GM23338 (cell line): ENCODE results near the gene PRKAR1B. TPM values are rescaled to one million over a fixed set of nuclear protein-coding genes. Genes with fewer than 3 reads are reported as not detected.

Source experiments
- ATAC-seq: fragments of 200-7000 bp; cut with Tn5 transposase; 3 replicates; pipeline ENCODE4 v1.9.1; 2020
- DNase-seq: peaks from one replicate; pipeline ENCODE4 v3.0.0-alpha.2; 2015; ENCODE audit warnings: low spot score
- H2AFZ ChIP-seq: fragments of 200-600 bp; sonication (generic); 2 replicates; pipeline ENCODE4 v1.8.0; 2016; ENCODE audit warnings: antibody characterized with exemption, mild to moderate bottlenecking, moderate library complexity
- H3F3A ChIP-seq: fragments of 200-600 bp; sonication (generic); replicated peaks from 2 replicates; pipeline ENCODE4 v1.8.0; 2017; ENCODE audit warnings: antibody characterized with exemption, mixed run types, low read depth
- H3K27ac ChIP-seq: fragments of 200-600 bp; sonication (generic); 2 replicates; pipeline ENCODE4 v1.6.1; 2016; ENCODE audit warnings: low read depth
- H3K27me3 ChIP-seq: fragments of 200-600 bp; sonication (generic); 2 replicates; pipeline ENCODE4 v1.8.0; 2016; ENCODE audit warnings: mild to moderate bottlenecking, mixed run types, moderate library complexity; ENCODE audit not compliant: insufficient read depth
- H3K36me3 ChIP-seq: fragments of 200-600 bp; sonication (generic); 2 replicates; pipeline ENCODE4 v1.8.0; 2016; ENCODE audit warnings: mild to moderate bottlenecking; ENCODE audit not compliant: insufficient read depth
- H3K4me1 ChIP-seq: fragments of 200-600 bp; sonication (generic); 2 replicates; pipeline ENCODE4 v1.8.0; 2016; ENCODE audit warnings: mild to moderate bottlenecking, moderate library complexity; ENCODE audit not compliant: insufficient read depth
- H3K4me2 ChIP-seq: fragments of 200-600 bp; sonication (generic); 2 replicates; pipeline ENCODE4 v1.7.1; 2017; ENCODE audit warnings: mixed run types
- H3K4me3 ChIP-seq: fragments of 200-600 bp; sonication (generic); 2 replicates; pipeline ENCODE4 v1.6.1; 2016; ENCODE audit warnings: mixed run types
- H3K79me2 ChIP-seq: fragments of 200-600 bp; sonication (generic); replicated peaks from 2 replicates; pipeline ENCODE4 v1.8.0; 2017; ENCODE audit warnings: mild to moderate bottlenecking; ENCODE audit not compliant: insufficient read depth
- H3K9me2 ChIP-seq: fragments of 200-600 bp; sonication (generic); 2 replicates; pipeline ENCODE4 v1.8.0; 2017; ENCODE audit not compliant: insufficient read depth
- H4K20me1 ChIP-seq: fragments of 200-600 bp; sonication (generic); replicated peaks from 2 replicates; pipeline ENCODE4 v1.8.0; 2017; ENCODE audit warnings: mild to moderate bottlenecking; ENCODE audit not compliant: insufficient read depth
- H3K27ac Mint-ChIP-seq: 2 replicates; pipeline ENCODE4 v1.8.0; 2020; ENCODE audit warnings: inconsistent platforms, mild to moderate bottlenecking, moderate library complexity, mixed read lengths
- H3K27me3 Mint-ChIP-seq: 3 replicates; pipeline ENCODE4 v1.8.0; 2022; ENCODE audit warnings: low read depth, mild to moderate bottlenecking, moderate library complexity, mixed read lengths, inconsistent platforms; ENCODE audit not compliant: insufficient read depth, poor library complexity
- H3K36me3 Mint-ChIP-seq: 3 replicates; pipeline ENCODE4 v1.8.0; 2021; ENCODE audit warnings: low read depth, mild to moderate bottlenecking, inconsistent platforms, moderate library complexity, mixed read lengths
- H3K4me1 Mint-ChIP-seq: 3 replicates; pipeline ENCODE4 v1.8.0; 2020; ENCODE audit warnings: mild to moderate bottlenecking, inconsistent platforms, mixed read lengths
- H3K4me3 Mint-ChIP-seq: 3 replicates; pipeline ENCODE4 v1.8.0; 2021; ENCODE audit warnings: moderate library complexity, mild to moderate bottlenecking, inconsistent platforms, mixed read lengths
- H3K9me3 Mint-ChIP-seq: 3 replicates; pipeline ENCODE4 v1.8.0; 2020; ENCODE audit warnings: moderate library complexity, mild to moderate bottlenecking, inconsistent platforms, mixed read lengths
- CREB1 ChIP-seq: fragments of 250-450 bp; sonication (Bioruptor Pico); IDR thresholded peaks from 2 replicates; pipeline ENCODE4 v1.5.0; 2020; ENCODE audit warnings: low read depth, mild to moderate bottlenecking, moderate library complexity
- EZH2 ChIP-seq: fragments of 200-600 bp; sonication (generic); IDR thresholded peaks from one replicate; pipeline ENCODE4 v1.8.0; 2017; ENCODE audit warnings: antibody characterized with exemption, mild to moderate bottlenecking, low read depth; ENCODE audit not compliant: unreplicated experiment
- EZH2phosphoT487 ChIP-seq: fragments of 200-600 bp; sonication (generic); IDR thresholded peaks from one replicate; pipeline ENCODE4 v1.8.1; 2018; ENCODE audit warnings: antibody characterized with exemption; ENCODE audit not compliant: unreplicated experiment
- JUNB ChIP-seq: IDR thresholded peaks from one replicate; pipeline ENCODE4 v1.6.1; 2016; ENCODE audit warnings: antibody characterized with exemption; ENCODE audit not compliant: unreplicated experiment
- NANOG ChIP-seq: IDR thresholded peaks from 2 replicates; pipeline ENCODE4 v1.6.1; 2016; ENCODE audit warnings: antibody characterized with exemption, borderline replicate concordance
- POLR2AphosphoS5 ChIP-seq: IDR thresholded peaks from 2 replicates; pipeline ENCODE4 v1.6.1; 2016; ENCODE audit warnings: antibody characterized with exemption, low read depth
- STAT1 ChIP-seq: IDR thresholded peaks from one replicate; pipeline ENCODE4 v1.6.1; 2016; ENCODE audit warnings: antibody characterized with exemption; ENCODE audit not compliant: unreplicated experiment
- ZNF114 ChIP-seq: fragments of 250-450 bp; sonication (Bioruptor Pico); IDR thresholded peaks from 2 replicates; pipeline ENCODE4 v1.5.0; 2020; ENCODE audit warnings: mild to moderate bottlenecking, moderate library complexity
- ZNF331 ChIP-seq: fragments of 250-450 bp; sonication (Bioruptor Pico); IDR thresholded peaks from 2 replicates; pipeline ENCODE4 v1.5.0; 2020; ENCODE audit warnings: low read depth, mild to moderate bottlenecking, moderate library complexity
- polyA plus RNA-seq: library from polyadenylated mRNA; unstranded; fragments of >200 nt; fragmentation: Nextera tagmentation; extraction: Ambion mirVana; gene quantifications from 2 replicates; pipeline ENCODE4 v1.2.1, GENCODE V29; 2016
- total RNA-seq: library from RNA; depleted of rRNA; stranded (reverse); fragments of >200 nt; shearing (Covaris generic); gene quantifications from 2 replicates; pipeline ENCODE4 v1.2.3, GENCODE V29; 2014
- TF ChIP-seq, protein P1 (sequence below): IDR thresholded peaks from 2 replicates; pipeline ENCODE4 v1.6.1; 2016; ENCODE audit warnings: antibody characterized with exemption
- TF ChIP-seq, protein P2 (sequence below): fragments of 250-450 bp; sonication (Bioruptor Pico); IDR thresholded peaks from 2 replicates; pipeline ENCODE4 v1.5.0; 2020; ENCODE audit warnings: mild to moderate bottlenecking, moderate library complexity
- TF ChIP-seq, protein P3 (sequence below), 2 experiments: fragments of 200-600 bp in 1 of 2; sonication (generic) in 1 of 2; conservative IDR thresholded peaks; 2 replicates each; pipeline versions ENCODE4 v1.5.1 to v1.6.1; 2016 to 2017; ENCODE audit warnings: antibody characterized with exemption in 2 of 2, low read depth in 2 of 2, mild to moderate bottlenecking in 2 of 2, moderate library complexity in 1 of 2
- TF ChIP-seq, protein P4 (sequence below): IDR thresholded peaks from one replicate; pipeline ENCODE4 v1.6.1; 2018; ENCODE audit warnings: antibody characterized with exemption; ENCODE audit not compliant: unreplicated experiment

The PRKAR1B gene
- total and polyA plus RNA-seq, 2 experiments from 2014 or later: 35.7 to 36.7 TPM

DNA sequence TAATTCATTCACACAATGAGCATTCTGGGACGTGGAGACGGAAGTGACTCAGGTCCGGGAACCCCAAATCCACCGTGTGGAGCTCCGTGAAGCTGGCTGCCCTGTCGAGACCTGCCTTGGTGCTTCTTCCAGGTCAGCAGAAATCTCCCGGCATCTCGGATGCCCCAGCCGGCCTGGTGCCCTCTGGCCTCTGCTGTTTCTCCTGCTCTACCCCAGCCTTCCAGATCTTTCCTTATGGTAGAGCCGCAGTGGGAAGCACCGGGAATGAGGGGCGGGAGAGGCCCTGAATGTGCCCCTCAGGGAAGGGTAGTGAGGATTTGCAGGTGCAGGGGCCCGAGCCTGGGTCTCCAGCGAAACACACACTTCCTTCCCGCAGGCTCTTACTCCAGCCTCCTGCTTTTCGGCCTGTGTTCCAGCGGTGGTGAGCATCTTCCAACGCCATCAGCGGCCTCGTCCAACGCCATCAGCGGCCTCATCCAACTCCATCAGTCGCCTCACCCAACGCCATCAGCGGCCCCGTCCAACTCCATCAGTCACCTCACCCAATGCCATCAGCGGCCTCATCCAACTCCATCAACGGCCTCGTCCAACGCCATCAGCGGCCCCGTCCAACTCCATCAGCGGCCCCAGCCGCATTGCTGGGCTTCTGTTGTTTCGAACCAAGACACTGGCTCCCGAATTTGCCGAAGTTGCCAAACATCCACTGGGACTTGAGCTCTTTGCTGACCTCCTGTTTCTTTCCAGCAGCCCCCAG is 150.4 kb downstream of the PRKAR1B start:
- no peaks in the 10 kb centered on the region for H3K36me3 ChIP-seq
- H3K4me3 Mint-ChIP-seq: no peak overlapping the region
- H3F3A ChIP-seq: no peaks in the 10 kb centered on the region
- H3K9me2 ChIP-seq: no peaks in the 10 kb centered on the region
- H3K4me3 ChIP-seq: no peak overlapping the region
- H3K27ac Mint-ChIP-seq: no peak overlapping the region
- no peaks in the 10 kb centered on the region for H4K20me1 ChIP-seq
- H3K4me1 Mint-ChIP-seq: peaks cover 19% of the 10 kb centered on the region
- no peak overlapping the region for H2AFZ ChIP-seq
- no peak for ATAC-seq
- TF ChIP-seq NANOG (no peak), EZH2phosphoT487 (no peak), STAT1 (no peak), CREB1 (CRISPR knock-in tag) (no peak), EZH2 (no peak), ZNF331 (CRISPR knock-in tag) (no peak), POLR2AphosphoS5 (no peak), ZNF114 (CRISPR knock-in tag) (no peak), JUNB (no peak)
- TF ChIP-seq, protein P1, sequence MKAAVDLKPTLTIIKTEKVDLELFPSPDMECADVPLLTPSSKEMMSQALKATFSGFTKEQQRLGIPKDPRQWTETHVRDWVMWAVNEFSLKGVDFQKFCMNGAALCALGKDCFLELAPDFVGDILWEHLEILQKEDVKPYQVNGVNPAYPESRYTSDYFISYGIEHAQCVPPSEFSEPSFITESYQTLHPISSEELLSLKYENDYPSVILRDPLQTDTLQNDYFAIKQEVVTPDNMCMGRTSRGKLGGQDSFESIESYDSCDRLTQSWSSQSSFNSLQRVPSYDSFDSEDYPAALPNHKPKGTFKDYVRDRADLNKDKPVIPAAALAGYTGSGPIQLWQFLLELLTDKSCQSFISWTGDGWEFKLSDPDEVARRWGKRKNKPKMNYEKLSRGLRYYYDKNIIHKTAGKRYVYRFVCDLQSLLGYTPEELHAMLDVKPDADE: no peak
- TF ChIP-seq, protein P2, sequence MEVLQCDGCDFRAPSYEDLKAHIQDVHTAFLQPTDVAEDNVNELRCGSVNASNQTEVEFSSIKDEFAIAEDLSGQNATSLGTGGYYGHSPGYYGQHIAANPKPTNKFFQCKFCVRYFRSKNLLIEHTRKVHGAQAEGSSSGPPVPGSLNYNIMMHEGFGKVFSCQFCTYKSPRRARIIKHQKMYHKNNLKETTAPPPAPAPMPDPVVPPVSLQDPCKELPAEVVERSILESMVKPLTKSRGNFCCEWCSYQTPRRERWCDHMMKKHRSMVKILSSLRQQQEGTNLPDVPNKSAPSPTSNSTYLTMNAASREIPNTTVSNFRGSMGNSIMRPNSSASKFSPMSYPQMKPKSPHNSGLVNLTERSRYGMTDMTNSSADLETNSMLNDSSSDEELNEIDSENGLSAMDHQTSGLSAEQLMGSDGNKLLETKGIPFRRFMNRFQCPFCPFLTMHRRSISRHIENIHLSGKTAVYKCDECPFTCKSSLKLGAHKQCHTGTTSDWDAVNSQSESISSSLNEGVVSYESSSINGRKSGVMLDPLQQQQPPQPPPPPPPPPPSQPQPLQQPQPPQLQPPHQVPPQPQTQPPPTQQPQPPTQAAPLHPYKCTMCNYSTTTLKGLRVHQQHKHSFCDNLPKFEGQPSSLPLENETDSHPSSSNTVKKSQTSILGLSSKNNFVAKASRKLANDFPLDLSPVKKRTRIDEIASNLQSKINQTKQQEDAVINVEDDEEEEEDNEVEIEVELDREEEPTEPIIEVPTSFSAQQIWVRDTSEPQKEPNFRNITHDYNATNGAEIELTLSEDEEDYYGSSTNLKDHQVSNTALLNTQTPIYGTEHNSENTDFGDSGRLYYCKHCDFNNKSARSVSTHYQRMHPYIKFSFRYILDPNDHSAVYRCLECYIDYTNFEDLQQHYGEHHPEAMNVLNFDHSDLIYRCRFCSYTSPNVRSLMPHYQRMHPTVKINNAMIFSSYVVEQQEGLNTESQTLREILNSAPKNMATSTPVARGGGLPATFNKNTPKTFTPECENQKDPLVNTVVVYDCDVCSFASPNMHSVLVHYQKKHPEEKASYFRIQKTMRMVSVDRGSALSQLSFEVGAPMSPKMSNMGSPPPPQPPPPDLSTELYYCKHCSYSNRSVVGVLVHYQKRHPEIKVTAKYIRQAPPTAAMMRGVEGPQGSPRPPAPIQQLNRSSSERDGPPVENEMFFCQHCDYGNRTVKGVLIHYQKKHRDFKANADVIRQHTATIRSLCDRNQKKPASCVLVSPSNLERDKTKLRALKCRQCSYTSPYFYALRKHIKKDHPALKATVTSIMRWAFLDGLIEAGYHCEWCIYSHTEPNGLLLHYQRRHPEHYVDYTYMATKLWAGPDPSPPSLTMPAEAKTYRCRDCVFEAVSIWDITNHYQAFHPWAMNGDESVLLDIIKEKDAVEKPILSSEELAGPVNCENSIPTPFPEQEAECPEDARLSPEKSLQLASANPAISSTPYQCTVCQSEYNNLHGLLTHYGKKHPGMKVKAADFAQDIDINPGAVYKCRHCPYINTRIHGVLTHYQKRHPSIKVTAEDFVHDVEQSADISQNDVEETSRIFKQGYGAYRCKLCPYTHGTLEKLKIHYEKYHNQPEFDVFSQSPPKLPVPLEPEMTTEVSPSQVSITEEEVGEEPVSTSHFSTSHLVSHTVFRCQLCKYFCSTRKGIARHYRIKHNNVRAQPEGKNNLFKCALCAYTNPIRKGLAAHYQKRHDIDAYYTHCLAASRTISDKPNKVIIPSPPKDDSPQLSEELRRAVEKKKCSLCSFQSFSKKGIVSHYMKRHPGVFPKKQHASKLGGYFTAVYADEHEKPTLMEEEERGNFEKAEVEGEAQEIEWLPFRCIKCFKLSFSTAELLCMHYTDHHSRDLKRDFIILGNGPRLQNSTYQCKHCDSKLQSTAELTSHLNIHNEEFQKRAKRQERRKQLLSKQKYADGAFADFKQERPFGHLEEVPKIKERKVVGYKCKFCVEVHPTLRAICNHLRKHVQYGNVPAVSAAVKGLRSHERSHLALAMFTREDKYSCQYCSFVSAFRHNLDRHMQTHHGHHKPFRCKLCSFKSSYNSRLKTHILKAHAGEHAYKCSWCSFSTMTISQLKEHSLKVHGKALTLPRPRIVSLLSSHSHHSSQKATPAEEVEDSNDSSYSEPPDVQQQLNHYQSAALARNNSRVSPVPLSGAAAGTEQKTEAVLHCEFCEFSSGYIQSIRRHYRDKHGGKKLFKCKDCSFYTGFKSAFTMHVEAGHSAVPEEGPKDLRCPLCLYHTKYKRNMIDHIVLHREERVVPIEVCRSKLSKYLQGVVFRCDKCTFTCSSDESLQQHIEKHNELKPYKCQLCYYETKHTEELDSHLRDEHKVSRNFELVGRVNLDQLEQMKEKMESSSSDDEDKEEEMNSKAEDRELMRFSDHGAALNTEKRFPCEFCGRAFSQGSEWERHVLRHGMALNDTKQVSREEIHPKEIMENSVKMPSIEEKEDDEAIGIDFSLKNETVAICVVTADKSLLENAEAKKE (CRISPR knock-in tag): no peak
- TF ChIP-seq, protein P3, sequence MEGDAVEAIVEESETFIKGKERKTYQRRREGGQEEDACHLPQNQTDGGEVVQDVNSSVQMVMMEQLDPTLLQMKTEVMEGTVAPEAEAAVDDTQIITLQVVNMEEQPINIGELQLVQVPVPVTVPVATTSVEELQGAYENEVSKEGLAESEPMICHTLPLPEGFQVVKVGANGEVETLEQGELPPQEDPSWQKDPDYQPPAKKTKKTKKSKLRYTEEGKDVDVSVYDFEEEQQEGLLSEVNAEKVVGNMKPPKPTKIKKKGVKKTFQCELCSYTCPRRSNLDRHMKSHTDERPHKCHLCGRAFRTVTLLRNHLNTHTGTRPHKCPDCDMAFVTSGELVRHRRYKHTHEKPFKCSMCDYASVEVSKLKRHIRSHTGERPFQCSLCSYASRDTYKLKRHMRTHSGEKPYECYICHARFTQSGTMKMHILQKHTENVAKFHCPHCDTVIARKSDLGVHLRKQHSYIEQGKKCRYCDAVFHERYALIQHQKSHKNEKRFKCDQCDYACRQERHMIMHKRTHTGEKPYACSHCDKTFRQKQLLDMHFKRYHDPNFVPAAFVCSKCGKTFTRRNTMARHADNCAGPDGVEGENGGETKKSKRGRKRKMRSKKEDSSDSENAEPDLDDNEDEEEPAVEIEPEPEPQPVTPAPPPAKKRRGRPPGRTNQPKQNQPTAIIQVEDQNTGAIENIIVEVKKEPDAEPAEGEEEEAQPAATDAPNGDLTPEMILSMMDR (conservative IDR thresholded peaks at IDR 0.05; ENCODE audit: low read depth in 2 of 2): no peak
- TF ChIP-seq, protein P4, sequence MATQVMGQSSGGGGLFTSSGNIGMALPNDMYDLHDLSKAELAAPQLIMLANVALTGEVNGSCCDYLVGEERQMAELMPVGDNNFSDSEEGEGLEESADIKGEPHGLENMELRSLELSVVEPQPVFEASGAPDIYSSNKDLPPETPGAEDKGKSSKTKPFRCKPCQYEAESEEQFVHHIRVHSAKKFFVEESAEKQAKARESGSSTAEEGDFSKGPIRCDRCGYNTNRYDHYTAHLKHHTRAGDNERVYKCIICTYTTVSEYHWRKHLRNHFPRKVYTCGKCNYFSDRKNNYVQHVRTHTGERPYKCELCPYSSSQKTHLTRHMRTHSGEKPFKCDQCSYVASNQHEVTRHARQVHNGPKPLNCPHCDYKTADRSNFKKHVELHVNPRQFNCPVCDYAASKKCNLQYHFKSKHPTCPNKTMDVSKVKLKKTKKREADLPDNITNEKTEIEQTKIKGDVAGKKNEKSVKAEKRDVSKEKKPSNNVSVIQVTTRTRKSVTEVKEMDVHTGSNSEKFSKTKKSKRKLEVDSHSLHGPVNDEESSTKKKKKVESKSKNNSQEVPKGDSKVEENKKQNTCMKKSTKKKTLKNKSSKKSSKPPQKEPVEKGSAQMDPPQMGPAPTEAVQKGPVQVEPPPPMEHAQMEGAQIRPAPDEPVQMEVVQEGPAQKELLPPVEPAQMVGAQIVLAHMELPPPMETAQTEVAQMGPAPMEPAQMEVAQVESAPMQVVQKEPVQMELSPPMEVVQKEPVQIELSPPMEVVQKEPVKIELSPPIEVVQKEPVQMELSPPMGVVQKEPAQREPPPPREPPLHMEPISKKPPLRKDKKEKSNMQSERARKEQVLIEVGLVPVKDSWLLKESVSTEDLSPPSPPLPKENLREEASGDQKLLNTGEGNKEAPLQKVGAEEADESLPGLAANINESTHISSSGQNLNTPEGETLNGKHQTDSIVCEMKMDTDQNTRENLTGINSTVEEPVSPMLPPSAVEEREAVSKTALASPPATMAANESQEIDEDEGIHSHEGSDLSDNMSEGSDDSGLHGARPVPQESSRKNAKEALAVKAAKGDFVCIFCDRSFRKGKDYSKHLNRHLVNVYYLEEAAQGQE: no peak
- no peak overlapping the region for H3K27ac ChIP-seq
- no peaks in the 10 kb centered on the region; the same call in 1 of the 2 replicates for H3K4me1 ChIP-seq
- no peaks in the 10 kb centered on the region for H3K79me2 ChIP-seq
- H3K4me2 ChIP-seq: no peak overlapping the region
- H3K9me3 Mint-ChIP-seq: peaks cover 8% of the 10 kb centered on the region; the same call in 2 of the 3 replicates
- H3K27me3 ChIP-seq: no peaks in the 10 kb centered on the region
- no peak for DNase-seq
- H3K36me3 Mint-ChIP-seq: peaks cover 43% of the 10 kb centered on the region
- H3K27me3 Mint-ChIP-seq: peaks cover 22% of the 10 kb centered on the region
